Thyroid gland (tissue), 4 donors: ENCODE results near the gene ALPL.

Experiments used
- POLR2A ChIP-seq, 2 donors: fragments of 450-650 bp; IDR thresholded peaks; one replicate each; pipeline ENCODE4 v1.6.1; 2017; ENCODE audit warnings: antibody characterized with exemption in 2 of 2, mild to moderate bottlenecking in 2 of 2, moderate library complexity in 1 of 2
- TF ChIP-seq, protein P1 (sequence below), 6 experiments: fragments of 200-600 bp in 3 of 6; fragments of 450-650 bp in 3 of 6; sonication (generic) in 3 of 6; IDR thresholded peaks; one replicate each; pipeline ENCODE4 v1.5.1; 2016 to 2019; ENCODE audit warnings: antibody characterized with exemption in 6 of 6, mild to moderate bottlenecking in 2 of 6, inconsistent platforms in 1 of 6, moderate library complexity in 1 of 6

DNA sequence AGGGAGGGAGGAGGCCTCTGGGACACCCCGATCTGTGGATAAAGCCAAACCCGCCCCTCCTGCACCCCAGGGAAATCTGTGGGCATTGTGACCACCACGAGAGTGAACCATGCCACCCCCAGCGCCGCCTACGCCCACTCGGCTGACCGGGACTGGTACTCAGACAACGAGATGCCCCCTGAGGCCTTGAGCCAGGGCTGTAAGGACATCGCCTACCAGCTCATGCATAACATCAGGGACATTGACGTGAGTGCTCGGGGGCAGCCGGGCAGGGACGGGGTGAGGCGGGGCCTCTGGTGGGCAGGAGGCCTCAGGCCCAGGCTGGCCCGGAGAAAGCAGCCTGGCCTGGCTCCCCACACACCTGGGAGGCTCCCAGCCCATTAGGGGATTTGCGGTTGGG is 54.7 kb downstream of the ALPL start:
- TF ChIP-seq, protein P1, sequence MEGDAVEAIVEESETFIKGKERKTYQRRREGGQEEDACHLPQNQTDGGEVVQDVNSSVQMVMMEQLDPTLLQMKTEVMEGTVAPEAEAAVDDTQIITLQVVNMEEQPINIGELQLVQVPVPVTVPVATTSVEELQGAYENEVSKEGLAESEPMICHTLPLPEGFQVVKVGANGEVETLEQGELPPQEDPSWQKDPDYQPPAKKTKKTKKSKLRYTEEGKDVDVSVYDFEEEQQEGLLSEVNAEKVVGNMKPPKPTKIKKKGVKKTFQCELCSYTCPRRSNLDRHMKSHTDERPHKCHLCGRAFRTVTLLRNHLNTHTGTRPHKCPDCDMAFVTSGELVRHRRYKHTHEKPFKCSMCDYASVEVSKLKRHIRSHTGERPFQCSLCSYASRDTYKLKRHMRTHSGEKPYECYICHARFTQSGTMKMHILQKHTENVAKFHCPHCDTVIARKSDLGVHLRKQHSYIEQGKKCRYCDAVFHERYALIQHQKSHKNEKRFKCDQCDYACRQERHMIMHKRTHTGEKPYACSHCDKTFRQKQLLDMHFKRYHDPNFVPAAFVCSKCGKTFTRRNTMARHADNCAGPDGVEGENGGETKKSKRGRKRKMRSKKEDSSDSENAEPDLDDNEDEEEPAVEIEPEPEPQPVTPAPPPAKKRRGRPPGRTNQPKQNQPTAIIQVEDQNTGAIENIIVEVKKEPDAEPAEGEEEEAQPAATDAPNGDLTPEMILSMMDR (IDR thresholded peaks at IDR 0.05): no peak
- TF ChIP-seq POLR2A (IDR thresholded peaks at IDR 0.05): no peak
